Peyer's patch (tissue), 4 donors: ENCODE measurements around the gene MPG.

Experiments
- CTCF ChIP-seq, 6 experiments: fragments of 450-650 bp in 4 of 6; fragments of 200-600 bp in 2 of 6; sonication (generic) in 1 of 6; IDR thresholded peaks; one replicate each; pipeline ENCODE4 v1.5.1; 2017 to 2019; ENCODE audit warnings: antibody characterized with exemption in 6 of 6, mild to moderate bottlenecking in 3 of 6, moderate library complexity in 1 of 6
- POLR2A ChIP-seq, 2 donors: fragments of 450-650 bp; IDR thresholded peaks; one replicate each; pipeline ENCODE4 v1.5.1; 2017; ENCODE audit warnings: antibody characterized with exemption in 2 of 2, mild to moderate bottlenecking in 2 of 2, moderate library complexity in 2 of 2

GRCh38 chr16:55571-56136, 22.4 kb upstream of the MPG start:
- TF ChIP-seq CTCF (IDR thresholded peaks at IDR 0.05) (no peak), POLR2A (IDR thresholded peaks at IDR 0.05) (no peak)
